ENCODE results near the gene RPL10L. TPM values are rescaled to one million over a fixed set of nuclear protein-coding genes. Genes with fewer than 3 reads are reported as not detected.

The RPL10L gene
- not detected for total RNA-seq

DNA sequence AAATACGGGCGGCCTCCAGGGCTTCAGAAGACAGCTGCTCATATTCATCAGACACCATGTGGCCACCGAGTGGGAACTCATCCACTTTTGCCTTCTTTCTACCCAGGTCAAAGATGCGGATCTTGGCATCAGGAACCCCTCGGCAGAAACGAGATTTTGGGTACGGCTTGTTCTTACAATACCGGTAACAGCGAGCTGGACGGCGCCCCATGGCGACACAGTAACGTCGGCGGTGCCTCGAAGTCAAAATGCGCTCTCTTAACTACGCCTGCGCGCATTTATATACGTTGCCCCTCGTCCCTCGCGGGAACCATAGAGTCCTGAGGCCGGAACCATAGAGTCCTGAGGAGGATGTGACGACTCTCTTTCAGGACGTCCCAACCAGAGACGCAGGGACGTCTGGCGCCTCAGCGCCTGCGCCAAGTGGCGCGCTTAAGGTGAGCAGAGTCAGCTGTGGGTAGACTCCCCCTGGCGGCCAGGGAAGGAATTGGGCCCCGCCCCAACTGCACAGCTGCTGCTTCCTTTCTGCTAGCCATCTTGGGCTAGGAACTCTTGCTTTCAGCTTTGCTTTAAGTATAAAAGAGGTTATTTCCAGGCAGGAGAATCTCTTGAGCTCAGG is at the start of gene RPL10L:
RPL10L (minus strand) TSS at position 256 of the 619 bp plus-strand sequence; CDS start at position 211, 45 bp downstream.
- intact Hi-C loops (cut with DNase I), result no loop called here
- Histone ChIP-seq H3K4me1 (no peaks in the 10 kb centered on the region), H3K9me3 (no peaks in the 10 kb centered on the region), H3K27me3 (no peaks in the 10 kb centered on the region), H3K27ac (no peak within 1 kb of the TSS), H3K36me3 (replicated peaks in 1 of 2; ENCODE audit: insufficient read depth in 1 of 2, low read depth in 2 of 2) (no peaks in the 10 kb centered on the region), H3K4me3 (no peak within 1 kb of the TSS)
- ATAC-seq, result no peak
- 82 to 87% methylated on average over 33 to 36 of the region's 36 CpGs for WGBS, 2 donors
- TF ChIP-seq, protein P1, sequence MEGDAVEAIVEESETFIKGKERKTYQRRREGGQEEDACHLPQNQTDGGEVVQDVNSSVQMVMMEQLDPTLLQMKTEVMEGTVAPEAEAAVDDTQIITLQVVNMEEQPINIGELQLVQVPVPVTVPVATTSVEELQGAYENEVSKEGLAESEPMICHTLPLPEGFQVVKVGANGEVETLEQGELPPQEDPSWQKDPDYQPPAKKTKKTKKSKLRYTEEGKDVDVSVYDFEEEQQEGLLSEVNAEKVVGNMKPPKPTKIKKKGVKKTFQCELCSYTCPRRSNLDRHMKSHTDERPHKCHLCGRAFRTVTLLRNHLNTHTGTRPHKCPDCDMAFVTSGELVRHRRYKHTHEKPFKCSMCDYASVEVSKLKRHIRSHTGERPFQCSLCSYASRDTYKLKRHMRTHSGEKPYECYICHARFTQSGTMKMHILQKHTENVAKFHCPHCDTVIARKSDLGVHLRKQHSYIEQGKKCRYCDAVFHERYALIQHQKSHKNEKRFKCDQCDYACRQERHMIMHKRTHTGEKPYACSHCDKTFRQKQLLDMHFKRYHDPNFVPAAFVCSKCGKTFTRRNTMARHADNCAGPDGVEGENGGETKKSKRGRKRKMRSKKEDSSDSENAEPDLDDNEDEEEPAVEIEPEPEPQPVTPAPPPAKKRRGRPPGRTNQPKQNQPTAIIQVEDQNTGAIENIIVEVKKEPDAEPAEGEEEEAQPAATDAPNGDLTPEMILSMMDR (IDR thresholded peaks at IDR 0.05), result no peak
- TF ChIP-seq POLR2A (IDR thresholded peaks at IDR 0.05), result no peak
- no peak for DNase-seq

DNA sequence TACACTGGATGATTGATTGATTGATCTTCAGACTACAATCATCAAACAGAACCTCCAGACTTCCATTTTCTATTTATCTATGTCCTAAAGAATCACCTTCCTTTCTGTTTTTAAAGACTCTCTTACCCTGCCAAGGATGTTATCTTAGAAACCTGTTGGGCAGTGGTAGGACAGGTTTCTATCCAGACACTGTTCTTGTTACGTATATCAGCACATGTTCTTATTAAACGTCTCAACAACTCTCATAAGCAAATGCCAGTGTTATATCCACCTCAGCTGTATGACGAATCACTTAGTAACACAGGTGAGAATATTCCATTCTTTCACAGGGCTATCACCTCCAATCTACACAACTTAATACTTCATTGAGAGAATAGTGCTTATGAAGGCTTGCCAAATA is 40.2 kb upstream of the RPL10L start:
- H3K27ac ChIP-seq, result no peak overlapping the region
- no peaks in the 10 kb centered on the region for H3K27me3 ChIP-seq
- no peaks in the 10 kb centered on the region for H3K4me1 ChIP-seq
- 30 to 31% methylated on average over 3 of the region's 3 CpGs for WGBS, 2 donors
- peaks cover 0 to 2% (median 0%) of the 10 kb centered on the region in 3 donors for H3K9me3 ChIP-seq
- no peak for ATAC-seq
- no peak for DNase-seq
- TF ChIP-seq, protein P1 (IDR thresholded peaks at IDR 0.05), result no peak
- TF ChIP-seq POLR2A (IDR thresholded peaks at IDR 0.05), result no peak
- intact Hi-C loops (cut with DNase I), result no loop called here
- H3K36me3 ChIP-seq (replicated peaks in 1 of 2; ENCODE audit: insufficient read depth in 1 of 2, low read depth in 2 of 2), result no peaks in the 10 kb centered on the region
- no peak overlapping the region for H3K4me3 ChIP-seq

DNA sequence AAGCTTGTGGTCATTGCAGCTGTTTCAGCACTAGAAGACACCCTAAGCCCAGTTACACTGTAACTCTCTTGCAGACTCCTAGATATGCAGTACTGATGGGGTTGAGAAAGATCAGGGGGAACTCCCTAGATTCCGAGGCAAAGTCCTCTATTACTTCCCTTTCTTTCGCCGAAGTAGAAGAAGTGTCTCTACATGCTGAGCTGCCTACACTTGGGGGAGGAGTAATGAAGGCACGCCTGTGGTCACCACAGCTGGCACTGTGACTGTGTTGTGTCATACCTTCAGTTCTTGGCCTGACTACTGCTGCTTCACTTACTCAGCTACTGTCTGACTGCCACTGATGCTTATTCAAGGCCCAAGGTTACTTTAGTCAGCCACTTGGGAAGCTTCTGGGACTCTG is 35.1 kb upstream of the RPL10L start:
- no peak for ATAC-seq
- H3K27me3 ChIP-seq, result no peaks in the 10 kb centered on the region
- no peak for DNase-seq
- no peak for TF ChIP-seq POLR2A (IDR thresholded peaks at IDR 0.05)
- TF ChIP-seq, protein P1 (IDR thresholded peaks at IDR 0.05), result no peak
- H3K36me3 ChIP-seq (replicated peaks in 1 of 2; ENCODE audit: insufficient read depth in 1 of 2, low read depth in 2 of 2), result no peaks in the 10 kb centered on the region
- peaks cover 0 to 5% (median 0%) of the 10 kb centered on the region in 3 donors for H3K9me3 ChIP-seq
- no peak overlapping the region for H3K27ac ChIP-seq
- intact Hi-C loops (cut with DNase I), result no loop called here
- H3K4me3 ChIP-seq, result no peak overlapping the region
- WGBS, 2 donors, result 63 to 68% methylated on average over 4 of the region's 4 CpGs
- no peaks in the 10 kb centered on the region for H3K4me1 ChIP-seq

DNA sequence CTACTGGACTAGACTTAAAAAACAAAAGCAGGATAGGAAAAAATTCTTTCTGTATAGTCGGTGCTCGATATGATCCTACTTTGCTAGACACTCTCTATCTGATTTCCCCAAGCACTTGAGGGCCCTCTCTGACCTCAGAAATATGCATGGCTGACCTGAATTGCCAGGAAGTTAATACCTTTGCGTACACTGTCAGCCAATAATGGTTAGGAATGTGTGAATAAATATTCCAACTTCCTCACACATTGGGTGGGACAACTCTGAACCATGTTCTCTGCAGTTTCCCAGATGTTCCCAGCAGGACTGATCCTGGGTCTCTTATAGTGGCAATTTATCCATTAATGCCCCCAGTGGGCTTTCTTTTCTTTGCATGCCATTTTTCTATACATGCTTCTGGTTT is 20.5 kb upstream of the RPL10L start:
- TF ChIP-seq, protein P1 (IDR thresholded peaks at IDR 0.05), result no peak
- TF ChIP-seq POLR2A (IDR thresholded peaks at IDR 0.05), result no peak
- DNase-seq, result no peak
- ATAC-seq, result no peak
- H3K9me3 ChIP-seq, result no peaks in the 10 kb centered on the region
- H3K4me3 ChIP-seq, result no peak overlapping the region
- no peaks in the 10 kb centered on the region for H3K36me3 ChIP-seq (replicated peaks in 1 of 2; ENCODE audit: insufficient read depth in 1 of 2, low read depth in 2 of 2)
- H3K27ac ChIP-seq, result no peak overlapping the region
- WGBS, 2 donors, result 54 to 68% methylated on average over 3 of the region's 3 CpGs
- H3K4me1 ChIP-seq, result no peaks in the 10 kb centered on the region
- intact Hi-C loops (cut with DNase I), result no loop called here
- H3K27me3 ChIP-seq, result no peaks in the 10 kb centered on the region

DNA sequence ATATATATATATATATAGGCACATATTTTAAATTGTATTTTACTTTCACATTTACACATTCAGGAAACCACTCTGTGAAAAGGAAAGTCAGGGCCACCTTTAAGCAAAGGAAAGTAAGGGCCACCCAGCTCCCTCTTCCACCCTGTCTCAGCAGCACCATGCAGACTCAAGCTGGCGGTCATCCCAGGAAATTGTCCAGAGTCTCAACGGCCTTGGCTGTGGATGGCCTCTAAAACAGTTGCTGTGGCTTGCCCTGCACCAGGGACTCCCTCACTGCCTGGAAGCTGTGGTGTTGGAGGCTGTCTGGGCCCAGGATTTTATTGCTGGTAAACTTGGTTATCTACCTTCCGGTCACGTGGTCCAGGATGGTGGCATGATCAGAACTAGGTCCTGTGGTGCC is 11.8 kb upstream of the RPL10L start:
- WGBS, 2 donors, result 62 to 77% methylated on average over 4 of the region's 4 CpGs
- peaks cover 0 to 5% (median 0%) of the 10 kb centered on the region in 3 donors for H3K9me3 ChIP-seq
- no peaks in the 10 kb centered on the region for H3K36me3 ChIP-seq (replicated peaks in 1 of 2; ENCODE audit: insufficient read depth in 1 of 2, low read depth in 2 of 2)
- H3K4me3 ChIP-seq, result no peak overlapping the region
- no peak for DNase-seq
- H3K27ac ChIP-seq, result no peak overlapping the region
- no peaks in the 10 kb centered on the region for H3K4me1 ChIP-seq
- H3K27me3 ChIP-seq, result no peaks in the 10 kb centered on the region
- no peak for ATAC-seq
- TF ChIP-seq POLR2A (IDR thresholded peaks at IDR 0.05), result no peak
- TF ChIP-seq, protein P1 (IDR thresholded peaks at IDR 0.05), result no peak
- intact Hi-C loops (cut with DNase I), result no loop called here
